Stimulated activated CD4-positive, alpha-beta T cell treated with anti-CD3 and anti-CD28 coated beads, Interleukin-1b, Interleukin-23, amount 100 ng/mL, for 4 hours (primary cell): ENCODE data around the gene FAM162A.

Source experiments
- DNase-seq, 2 donors: peaks; one replicate each; pipeline ENCODE4 v3.0.0-alpha.2; 2020; ENCODE audit warnings: low read depth in 2 of 2

The FAM162A gene

DNA sequence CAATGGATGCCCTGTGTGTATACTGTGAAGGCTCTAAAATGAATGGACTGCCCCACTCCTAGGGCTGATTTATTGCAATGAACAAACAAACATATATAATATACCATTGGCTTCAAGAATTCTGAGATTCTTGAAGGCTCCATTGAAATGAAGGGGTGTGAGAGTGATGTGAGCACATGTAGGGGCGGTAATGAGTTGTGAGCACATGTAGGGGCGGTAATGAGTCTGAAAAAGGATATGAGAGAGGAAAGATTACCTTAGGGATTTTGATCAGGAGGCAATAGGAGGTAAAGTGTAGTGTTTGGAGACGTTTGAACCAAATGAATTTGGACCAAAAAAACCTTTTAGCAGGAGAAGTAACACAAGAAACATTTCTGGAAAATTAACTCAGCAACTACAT is 3.7 kb downstream of the FAM162A start:
- DNase-seq, result no peak

DNA sequence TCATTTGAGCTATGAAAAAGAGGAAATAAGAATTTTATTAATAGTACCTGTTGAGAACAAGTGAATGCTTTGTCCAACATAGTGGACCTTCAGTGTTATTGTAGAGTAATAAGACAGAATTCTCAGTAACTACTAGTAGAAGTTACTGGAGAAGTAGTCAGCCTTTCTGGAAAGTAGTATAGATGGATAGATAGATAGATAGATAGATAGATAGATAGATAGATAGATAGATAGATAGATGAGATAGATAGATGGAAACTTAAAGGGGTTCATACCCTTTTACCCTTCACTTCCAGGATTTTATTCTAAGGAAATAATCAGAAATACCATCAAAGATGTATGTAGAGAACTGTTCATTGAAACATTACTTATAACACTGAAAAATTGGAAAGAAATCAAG is 5.2 kb downstream of the FAM162A start:
- DNase-seq, result no peak

DNA sequence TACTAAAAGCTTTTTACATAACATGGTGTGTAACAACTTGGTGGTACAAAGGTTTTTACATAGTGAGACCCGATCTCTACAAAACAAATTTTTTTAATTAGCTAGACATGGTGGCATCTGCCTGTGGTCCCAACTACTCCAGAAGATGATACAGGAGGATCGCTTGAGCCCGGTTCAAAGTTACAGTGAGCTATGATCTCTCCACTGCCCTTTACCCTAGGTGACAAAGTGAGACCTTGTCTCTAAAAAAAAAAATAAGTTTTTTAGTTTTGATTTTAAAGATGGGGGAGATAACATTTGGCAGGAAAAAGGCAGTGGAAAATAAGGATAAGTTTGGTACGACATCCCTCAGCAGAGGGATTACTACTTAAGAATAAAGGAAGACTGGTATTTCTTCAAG is 5.9 kb downstream of the FAM162A start:
- no peak for DNase-seq

- DNase-seq, result no peak
Observed at GRCh38 chr3:122390665-122391064, 6.7 kb downstream of the FAM162A start.

GRCh38 chr3:122391681-122392446 is 7.9 kb downstream of the FAM162A start:
- no peak for DNase-seq

DNA sequence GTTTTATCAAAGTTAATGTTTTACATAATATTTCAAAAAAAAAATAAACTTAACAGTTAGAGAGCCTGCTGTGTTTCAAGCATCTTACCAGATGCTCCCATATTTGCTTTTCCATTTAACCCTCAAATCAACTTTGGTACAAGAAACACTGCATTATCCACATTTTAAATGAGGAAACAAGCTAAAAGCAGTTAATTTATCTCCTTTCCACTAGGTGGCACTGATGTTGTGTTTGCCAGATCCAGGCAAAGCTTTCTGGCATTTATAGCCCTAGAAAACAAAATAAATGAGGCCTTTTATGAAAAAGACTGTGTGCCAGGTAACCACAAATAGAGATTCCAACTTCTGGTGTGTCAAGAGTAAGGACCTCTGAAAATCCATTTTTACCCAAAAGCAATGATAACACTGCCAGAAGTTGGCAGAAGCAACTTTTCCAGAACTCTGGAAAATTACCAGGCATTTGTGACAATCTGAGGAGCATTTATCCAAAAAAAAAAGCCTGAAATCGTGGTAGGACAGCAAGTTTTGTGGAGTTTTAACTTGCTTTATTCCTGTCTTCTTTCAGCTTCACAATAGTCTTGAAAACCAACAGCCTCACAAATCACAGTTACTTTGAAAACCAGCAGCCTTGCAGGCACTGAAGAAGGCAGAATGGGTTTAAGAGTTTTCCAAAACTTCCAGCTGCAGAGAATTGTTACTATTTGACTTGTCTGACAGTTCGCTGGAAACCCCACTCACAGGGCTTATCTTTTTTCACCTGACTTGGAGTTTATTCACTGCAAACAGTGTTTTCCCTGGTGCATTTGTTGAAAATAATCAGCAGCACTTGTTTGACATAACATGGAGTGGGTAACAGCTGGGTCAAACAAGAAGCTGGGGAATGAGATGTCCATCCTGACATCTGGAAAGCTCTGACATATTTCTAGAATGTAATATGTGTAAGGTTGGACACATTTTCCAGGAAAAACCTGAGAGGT is 9.2 kb downstream of the FAM162A start:
- no peak for DNase-seq

- DNase-seq, result no peak
Observed at GRCh38 chr3:122394173-122394572, 10.2 kb downstream of the FAM162A start.

DNA sequence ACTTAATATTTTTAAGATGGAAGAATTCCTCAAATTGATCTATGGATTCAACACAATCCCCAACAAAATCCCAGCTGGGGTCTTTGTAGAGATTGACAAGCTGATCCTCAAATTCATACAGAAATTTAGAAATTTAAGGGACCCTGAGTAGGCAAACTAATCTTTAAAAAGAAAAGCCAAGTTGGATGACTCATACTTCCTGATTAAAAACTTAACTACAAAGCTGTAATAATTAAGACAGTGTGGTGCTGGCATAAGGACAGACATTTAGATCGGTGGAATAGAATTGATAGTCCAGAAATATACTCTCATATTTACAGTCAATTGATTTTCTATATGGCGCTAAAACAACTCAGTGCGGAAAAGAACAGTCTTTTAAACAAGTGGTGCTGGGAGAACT is 11.6 kb downstream of the FAM162A start:
- DNase-seq, result no peak

DNA sequence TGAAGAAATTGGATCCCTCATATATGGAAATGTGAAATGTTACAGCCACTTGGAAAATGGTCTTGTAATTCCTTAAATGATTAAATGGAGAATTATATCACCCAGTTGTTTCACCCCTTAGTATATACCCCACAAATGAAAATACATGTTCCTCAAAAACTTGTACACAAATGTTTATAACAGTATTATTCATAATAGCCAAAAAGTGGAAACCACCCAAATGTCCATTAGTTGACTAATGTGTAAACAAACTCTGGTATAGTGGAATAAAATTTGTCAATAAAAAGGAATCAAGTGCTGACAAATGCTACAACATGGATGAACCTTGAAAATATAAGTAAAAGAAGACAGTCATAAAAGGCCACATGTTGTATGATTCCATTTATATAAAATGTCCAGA is 12.5 kb downstream of the FAM162A start:
- DNase-seq, result no peak

GRCh38 chr3:122397201-122397600 is 13.2 kb downstream of the FAM162A start:
- no peak for DNase-seq

DNA sequence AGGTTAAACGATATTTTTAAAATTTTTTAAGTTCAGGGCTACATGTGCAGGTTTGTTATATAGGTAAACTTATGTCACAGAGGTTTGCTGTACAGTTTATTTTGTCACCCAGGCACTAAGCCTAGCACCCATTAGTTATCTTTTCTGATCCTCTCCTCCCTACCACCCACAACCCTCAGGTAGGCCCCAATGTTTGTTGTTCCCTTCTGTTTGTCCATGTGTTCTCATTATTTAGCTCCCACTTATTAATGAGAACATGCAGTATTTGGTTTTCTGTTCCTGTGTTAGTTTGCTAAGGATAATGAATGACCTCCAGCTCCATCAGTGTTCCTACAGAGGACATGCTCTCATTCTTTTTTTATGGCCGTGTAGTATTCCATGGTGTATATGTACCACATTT is 14.9 kb downstream of the FAM162A start:
- no peak for DNase-seq

DNA sequence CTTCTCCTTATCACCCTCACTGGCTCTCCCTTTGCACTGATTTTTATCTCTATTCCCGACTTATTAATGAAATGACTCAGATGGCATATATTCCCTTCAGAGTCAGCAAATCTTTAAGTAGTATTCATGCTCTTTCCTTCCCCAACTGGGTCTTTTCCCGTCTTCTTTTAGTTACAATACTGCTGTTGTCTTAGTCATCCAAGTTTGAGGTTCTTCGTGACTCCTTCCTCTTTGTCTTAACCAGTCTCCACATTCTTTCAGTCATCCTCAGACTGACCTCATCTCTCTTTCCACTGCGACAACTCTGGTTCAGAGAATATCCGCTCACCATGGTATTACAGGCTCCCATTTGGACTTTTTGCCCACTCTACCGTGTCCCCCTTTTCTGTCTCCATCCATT is 19.5 kb downstream of the FAM162A start:
- DNase-seq, result no peak

DNA sequence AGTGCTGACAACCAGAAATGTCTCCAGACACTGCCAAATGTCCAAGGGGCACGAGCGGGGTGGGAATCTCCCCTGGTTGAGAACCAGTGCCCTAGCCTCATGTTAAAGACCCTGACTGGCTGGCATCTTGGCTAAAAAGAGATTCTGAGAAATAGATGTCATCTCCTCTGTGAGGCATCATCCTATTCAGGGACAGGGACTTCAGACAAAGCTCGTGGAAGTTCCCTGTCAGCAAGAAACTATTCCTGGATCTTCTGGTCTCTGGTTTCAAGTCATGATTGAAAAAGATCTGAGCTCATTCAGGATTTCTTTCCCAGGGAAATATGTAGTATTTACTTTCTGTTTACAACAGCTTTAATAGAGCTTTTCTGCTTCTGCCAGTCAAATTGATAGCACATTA is 21.0 kb downstream of the FAM162A start:
- DNase-seq, result no peak

- DNase-seq, result no peak
Observed at GRCh38 chr3:122406198-122406597, 22.2 kb downstream of the FAM162A start.

DNA sequence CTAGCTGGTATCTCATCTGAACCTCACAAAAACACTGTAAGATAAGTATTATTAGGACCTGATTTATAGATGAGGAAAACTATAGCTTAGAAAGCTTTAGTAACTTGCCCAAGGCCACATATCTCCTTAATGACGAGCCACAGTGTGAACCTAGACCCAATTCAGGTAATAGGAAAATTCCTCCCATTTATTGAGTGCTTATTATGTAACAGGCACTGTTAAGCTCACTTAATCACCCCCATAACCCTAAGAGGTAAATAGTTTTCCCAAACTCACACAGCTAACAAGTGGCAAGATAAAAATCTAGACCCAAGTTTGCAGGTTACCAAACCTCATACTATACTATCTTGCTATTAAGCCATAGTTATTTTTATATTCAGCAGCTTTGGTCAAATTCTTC is 24.0 kb downstream of the FAM162A start:
- DNase-seq, result no peak

DNA sequence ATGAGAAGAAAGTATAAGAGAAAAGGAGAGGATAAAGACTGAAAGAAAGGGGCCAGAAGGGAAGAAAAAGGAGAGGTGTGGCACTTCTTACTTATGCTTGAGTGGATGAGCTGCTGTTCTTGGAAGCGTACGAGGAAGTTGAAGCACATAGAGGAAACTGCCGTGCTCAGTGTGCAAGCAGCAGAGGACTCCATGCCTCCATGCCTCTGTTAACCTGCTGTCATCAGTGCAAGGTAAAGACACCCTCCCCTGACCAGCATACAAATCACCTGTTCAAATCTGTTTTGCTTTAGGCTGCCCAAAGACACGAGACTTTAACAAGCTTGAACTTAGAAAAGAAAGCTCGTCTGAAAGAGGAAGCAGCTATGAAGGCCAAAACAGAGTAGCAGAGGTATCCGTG is 25.5 kb downstream of the FAM162A start:
- no peak for DNase-seq

DNA sequence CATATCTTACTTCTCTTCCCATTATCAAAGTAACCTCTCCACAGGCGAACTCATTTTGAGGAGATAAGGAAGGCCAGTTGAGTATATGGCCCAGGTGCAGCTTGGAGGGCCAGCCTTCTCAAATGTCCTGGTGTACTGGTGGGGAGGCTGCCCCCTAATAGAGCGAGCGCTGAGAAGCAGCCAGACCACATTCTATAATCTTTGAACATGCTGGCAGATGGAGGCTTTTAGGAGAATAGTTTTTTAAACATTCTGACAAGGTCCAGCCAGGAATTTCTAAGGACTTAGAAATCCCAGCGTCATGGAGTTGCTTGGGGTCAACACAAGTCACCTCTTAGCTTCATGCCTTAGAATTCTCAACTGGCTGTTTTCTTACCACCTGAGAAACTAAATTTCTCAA is 26.1 kb downstream of the FAM162A start:
- no peak for DNase-seq

DNA sequence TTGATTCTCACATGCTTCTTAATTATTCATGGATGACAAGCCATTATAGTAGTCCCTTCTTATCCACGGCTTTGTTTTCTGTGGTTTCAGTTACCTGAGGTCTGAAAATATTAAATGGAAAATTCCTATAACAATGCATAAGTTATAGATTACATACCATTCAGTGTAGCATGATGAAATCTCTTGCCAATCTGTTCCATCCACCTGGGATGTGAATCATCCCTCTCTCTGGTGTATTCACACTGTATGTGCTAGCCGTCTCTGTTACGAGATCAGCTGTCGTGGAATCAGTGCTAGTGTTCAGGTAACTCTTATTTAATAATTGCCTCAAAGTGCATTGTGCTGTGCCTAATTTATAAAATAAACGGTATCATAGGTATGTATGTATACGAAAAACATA is 26.7 kb downstream of the FAM162A start:
- no peak for DNase-seq

- DNase-seq, result no peak
Observed at GRCh38 chr3:122414391-122414790, 30.4 kb downstream of the FAM162A start.

DNA sequence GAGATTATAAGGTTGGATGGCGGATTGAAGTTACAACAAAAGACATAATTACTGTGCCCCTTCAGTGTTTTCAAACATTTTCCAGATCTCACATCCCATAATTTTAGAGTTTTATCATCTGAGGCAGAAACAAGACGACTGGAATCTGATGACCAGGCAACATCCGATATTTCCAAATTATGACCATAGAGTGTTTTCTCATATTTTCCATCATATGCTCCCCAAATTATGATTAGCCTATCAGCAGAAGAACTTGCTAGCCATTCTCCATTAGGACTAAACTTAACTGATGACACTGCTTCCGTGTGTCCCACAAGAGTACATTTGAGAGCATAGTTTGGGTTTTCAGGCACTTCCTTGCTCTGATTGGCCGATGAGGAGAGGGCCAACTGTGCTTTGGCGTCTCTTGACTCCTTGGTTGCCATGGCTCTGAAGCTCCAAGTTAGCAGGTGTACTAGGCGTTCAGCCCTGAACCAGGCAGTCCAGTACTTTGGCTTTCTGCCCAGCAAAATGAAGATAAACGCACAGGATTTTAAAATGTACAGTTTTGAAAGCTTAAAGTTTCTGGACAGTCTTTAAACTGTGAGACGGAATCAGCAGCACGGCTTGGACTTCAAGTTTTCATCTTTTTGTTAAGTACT is 31.2 kb downstream of the FAM162A start:
- DNase-seq, result peak in 1 of 2 donors; percentile 13

DNA sequence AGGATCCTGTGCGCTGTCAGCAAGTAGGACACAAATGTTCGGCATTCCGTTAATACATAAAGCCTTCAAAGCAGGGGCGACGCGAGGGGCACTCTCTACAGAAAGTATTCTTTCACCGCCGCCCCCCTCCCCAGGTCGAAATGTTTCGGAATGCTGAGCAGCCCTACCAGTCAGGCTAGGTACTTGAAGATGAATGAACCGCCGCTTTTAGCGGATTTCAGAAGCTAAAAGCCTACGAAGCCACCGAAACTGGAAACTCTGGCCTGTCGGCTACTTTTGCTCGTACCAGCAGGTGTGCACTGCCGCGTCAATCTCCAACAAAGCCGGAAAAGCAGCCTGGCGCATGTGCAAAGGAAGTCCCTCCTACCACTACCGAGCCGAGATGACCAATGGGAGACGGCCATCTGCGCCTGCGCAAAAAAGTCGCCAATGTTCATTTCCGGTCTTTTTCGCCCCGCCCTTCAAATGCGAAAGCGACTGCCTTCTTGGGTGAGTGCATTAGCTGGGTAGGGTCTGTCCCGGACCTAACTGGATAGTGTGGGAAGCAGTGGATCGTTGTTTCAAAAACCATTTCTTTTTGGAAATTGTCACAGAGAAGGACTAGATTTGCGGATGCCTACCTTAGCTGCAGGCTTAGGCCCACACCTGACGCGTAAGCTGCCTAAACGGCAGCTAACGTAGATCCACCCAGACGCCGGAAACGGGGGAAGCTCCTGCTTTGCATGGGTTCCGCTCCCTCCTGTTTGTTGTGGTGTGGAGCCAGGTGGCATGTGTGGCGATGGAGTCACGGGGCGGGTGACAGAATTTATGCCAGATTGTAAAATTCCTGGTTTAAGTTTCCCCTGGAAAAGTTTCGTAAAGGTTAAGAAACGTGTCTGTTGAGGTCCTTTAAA is 32.0 kb downstream of the FAM162A start, which contains the start of gene WDR5B:
Gene WDR5B, minus strand, starts transcription at position 301 of the 893 bp plus-strand sequence. CDS start 534 bp downstream, outside the sequence.
- peak; percentile 93 to 99 for DNase-seq
